GM18868 (cell line): ENCODE measurements around the gene INO80E.
"Not testable (repeated sequence)": the region's sequence is repeated elsewhere in the genome, so short reads cannot be mapped to it uniquely, and the experiment has no call there.

ENCODE experiments used
- ATAC-seq: cut with Tn5 transposase; IDR thresholded peaks from one replicate; pipeline ENCODE4 v1.9.1; 2021; ENCODE audit warnings: mild to moderate bottlenecking, moderate library complexity; ENCODE audit not compliant: unreplicated experiment

INO80E gene

GRCh38 chr16:30009085-30009862, 13.2 kb downstream of the INO80E start:
- no peak for ATAC-seq

GRCh38 chr16:30009990-30010843, 14.2 kb downstream of the INO80E start:
- no peak for ATAC-seq

GRCh38 chr16:30010844-30011713, 15.0 kb downstream of the INO80E start, which contains the start of gene DOC2A:
Gene DOC2A (minus strand): TSS chr16:30011027. CDS start chr16:30010222, 805 bp downstream.
- ATAC-seq, result no peak

GRCh38 chr16:30011714-30012504, 15.9 kb downstream of the INO80E start:
- ATAC-seq, result no peak

GRCh38 chr16:30012598-30012997, 16.6 kb downstream of the INO80E start:
- not testable (repeated sequence) for ATAC-seq

- ATAC-seq, result not testable (repeated sequence)
Measured at GRCh38 chr16:30015450-30015849, 19.4 kb downstream of the INO80E start.

GRCh38 chr16:30016555-30017276, 20.7 kb downstream of the INO80E start:
- no peak for ATAC-seq

- no peak for ATAC-seq
Measured at GRCh38 chr16:30017277-30017656, 21.2 kb downstream of the INO80E start.

GRCh38 chr16:30017937-30018336, 21.9 kb downstream of the INO80E start:
- ATAC-seq, result not testable (repeated sequence)

GRCh38 chr16:30018731-30019158, 22.7 kb downstream of the INO80E start:
- ATAC-seq, result no peak

- ATAC-seq, result no peak
Measured at GRCh38 chr16:30022887-30023286, 26.8 kb downstream of the INO80E start, which contains the start of gene C16orf92. Gene C16orf92 (plus strand): TSS chr16:30023198. CDS start chr16:30023341, 143 bp downstream.

GRCh38 chr16:30023586-30023985, 27.5 kb downstream of the INO80E start:
- ATAC-seq, result no peak

GRCh38 chr16:30024451-30024850, 28.4 kb downstream of the INO80E start:
- ATAC-seq, result no peak

GRCh38 chr16:30025156-30025555, 29.1 kb downstream of the INO80E start:
- ATAC-seq, result no peak

GRCh38 chr16:30025574-30025973, 29.5 kb downstream of the INO80E start:
- no peak for ATAC-seq

- ATAC-seq, result no peak
Measured at GRCh38 chr16:30026449-30026848, 30.4 kb downstream of the INO80E start.

GRCh38 chr16:30027588-30028437, 31.8 kb downstream of the INO80E start:
- no peak for ATAC-seq

- ATAC-seq, result no peak
Measured at GRCh38 chr16:30028438-30029076, 32.5 kb downstream of the INO80E start.
